ENCODE data around the gene IGFBP3.

DNA sequence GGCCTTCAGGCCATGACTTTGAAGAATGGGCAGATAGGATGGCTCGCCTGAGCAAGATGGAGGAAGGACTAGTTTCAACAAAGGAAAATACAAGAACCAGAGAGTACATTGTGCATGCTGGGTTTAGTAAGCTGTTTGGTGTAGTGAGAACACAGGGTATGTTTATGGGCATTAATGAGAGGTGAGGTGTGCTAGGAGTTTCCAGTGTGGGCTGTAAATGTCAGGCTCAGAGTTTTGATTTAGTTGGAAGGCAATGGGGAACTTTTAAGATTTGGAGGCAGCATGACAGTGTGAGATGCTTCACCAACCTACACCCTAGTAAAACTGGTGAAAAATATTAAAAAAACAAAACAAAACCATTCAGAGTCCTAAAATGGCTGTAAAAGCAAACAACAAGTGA is 19.5 kb downstream of the IGFBP3 start:
- TF ChIP-seq POLR2A (IDR thresholded peaks at IDR 0.05; ENCODE audit: low read depth, low read length) (no peak), POLR2AphosphoS5 (IDR thresholded peaks at IDR 0.05; ENCODE audit: low read depth, low read length) (no peak), TAF1 (IDR thresholded peaks at IDR 0.05; ENCODE audit: borderline replicate concordance, low read depth, low read length) (no peak)
